Measurements from ENCODE around the gene GALNT15. TPM values are rescaled to one million over a fixed set of nuclear protein-coding genes. Genes with fewer than 3 reads are reported as not detected.

The GALNT15 gene
- total and polyA plus RNA-seq, 2 donors (not counting 3 experiments of a cell fraction or from before 2014, with no cell fraction given): 0.87 to 5.4 TPM

GRCh38 chr3:16251316-16252085 lies 77.0 kb downstream of the GALNT15 start:
- dilution Hi-C loops (cut with MboI; ENCODE audit: extremely low pct_ligation_motif_present, low sequenced_read_pairs): no loop called here
- Histone ChIP-seq H2AFZ (ENCODE audit: low read depth, low read length) (no peak overlapping the region), H3K9me1 (replicated peaks; ENCODE audit: control insufficient read depth, extremely low read depth, insufficient read depth, low read length) (no peaks in the 10 kb centered on the region), H4K20me1 (replicated peaks; ENCODE audit: control insufficient read depth, extremely low read depth, insufficient read depth, low read length) (no peaks in the 10 kb centered on the region), H3K9ac (replicated peaks; ENCODE audit: extremely low read depth, insufficient read depth, low read length) (no peak overlapping the region), H3K27me3 (ENCODE audit: control insufficient read depth in 2 of 2, insufficient read depth in 2 of 2, low read length in 2 of 2) (no peaks in the 10 kb centered on the region), H3K4me1 (ENCODE audit: control insufficient read depth, extremely low read depth, insufficient read depth, low read length) (no peaks in the 10 kb centered on the region), H3K4me2 (ENCODE audit: insufficient read depth, low read length) (no peak overlapping the region), H3K4me3 (replicated peaks in 1 of 3; ENCODE audit: insufficient read depth in 1 of 3, low read depth in 1 of 3, low read length in 3 of 3) (no peak overlapping the region), H3K9me3 (replicated peaks; ENCODE audit: control insufficient read depth, insufficient read depth, low read length) (no peaks in the 10 kb centered on the region), H3K27ac (ENCODE audit: insufficient read depth, low read depth, low read length) (no peak overlapping the region), H3K79me2 (ENCODE audit: control insufficient read depth, insufficient read depth, low read length) (no peaks in the 10 kb centered on the region), H3K36me3 (ENCODE audit: control insufficient read depth in 2 of 2, extremely low read depth in 1 of 2, insufficient read depth in 2 of 2, low read length in 2 of 2) (no peaks in the 10 kb centered on the region)
- ChIA-PET CTCF (interaction anchor here (0.6 to 1.2 kb wide), 7 partner anchors 17 to 650 kb away, joined by 3 to 5 read pairs (median 3); partner anchors contain the start of genes ANKRD28, BTD and HACL1), POLR2A (no interaction called here)
- BruUV-seq (replicated peaks): no TSS peak
- DNase-seq (ENCODE audit: low read depth, low spot score): peak; percentile 22
- intact Hi-C loops (cut with micrococcal nuclease): no loop called here
- FAIRE-seq: peak; percentile 55
- TF ChIP-seq FOS (IDR thresholded peaks at IDR 0.05; ENCODE audit: borderline replicate concordance, insufficient read depth, low read length) (no peak), MAX (IDR thresholded peaks at IDR 0.05; ENCODE audit: insufficient read depth, insufficient read length) (no peak), POLR2AphosphoS5 (IDR thresholded peaks at IDR 0.05; ENCODE audit: insufficient read depth, low read depth, low read length) (no peak), MYC (IDR thresholded peaks at IDR 0.05; ENCODE audit: low read depth, low read length) (no peak), POLR2A (IDR thresholded peaks at IDR 0.05; ENCODE audit: low read depth, low read length) (no peak), EZH2 (IDR thresholded peaks at IDR 0.05; ENCODE audit: borderline replicate concordance, low read depth, low read length, severe bottlenecking) (no peak), GATA2 (IDR thresholded peaks at IDR 0.05; ENCODE audit: insufficient read depth, insufficient read length, low read depth, low read length) (no peak)
